Skeletal muscle satellite cell (primary cell): ENCODE results near the gene ZNF654.
"Not testable (repeated sequence)": the region's sequence is repeated elsewhere in the genome, so short reads cannot be mapped to it uniquely, and the experiment has no call there.

ENCODE experiments used
- H3K27me3 ChIP-seq: 2 replicates; pipeline ENCODE4 v1.7.0; 2013; ENCODE audit warnings: low read length; ENCODE audit not compliant: control insufficient read depth, insufficient read depth
- H3K36me3 ChIP-seq: 2 replicates; pipeline ENCODE4 v1.7.0; 2013; ENCODE audit warnings: mild to moderate bottlenecking, control low read depth, low read length; ENCODE audit not compliant: insufficient read depth
- H3K4me1 ChIP-seq: 2 replicates; pipeline ENCODE4 v1.7.0; 2013; ENCODE audit warnings: low read length; ENCODE audit not compliant: control insufficient read depth, insufficient read depth
- H3K4me2 ChIP-seq: 2 replicates; pipeline ENCODE4 v1.7.0; 2013; ENCODE audit warnings: mild to moderate bottlenecking, low read length
- H3K4me3 ChIP-seq: 2 replicates; pipeline ENCODE4 v1.7.0; 2013; ENCODE audit warnings: low read length
- H3K9ac ChIP-seq: 2 replicates; pipeline ENCODE4 v1.7.0; 2013; ENCODE audit warnings: mild to moderate bottlenecking, low read depth, low read length, moderate library complexity
- H3K9me3 ChIP-seq: replicated peaks from 2 replicates; pipeline ENCODE4 v1.7.0; 2013; ENCODE audit warnings: mild to moderate bottlenecking, control low read depth, low read length

ZNF654 gene

GRCh38 chr3:88113311-88114162, 54.5 kb downstream of the ZNF654 start:
- no peaks in the 10 kb centered on the region for H3K27me3 ChIP-seq
- no peaks in the 10 kb centered on the region for H3K9me3 ChIP-seq
- H3K4me3 ChIP-seq = no peak overlapping the region
- peaks cover 17% of the 10 kb centered on the region for H3K36me3 ChIP-seq
- H3K4me2 ChIP-seq = peak overlapping the region; percentile 7
- H3K4me1 ChIP-seq = peaks cover 3% of the 10 kb centered on the region
- H3K9ac ChIP-seq = no peak overlapping the region

- no peak overlapping the region for H3K9ac ChIP-seq
- no peak overlapping the region for H3K4me3 ChIP-seq
- H3K27me3 ChIP-seq = no peaks in the 10 kb centered on the region
- no peaks in the 10 kb centered on the region for H3K9me3 ChIP-seq
- H3K4me2 ChIP-seq = no peak overlapping the region
- H3K36me3 ChIP-seq = peaks cover 17% of the 10 kb centered on the region
- peaks cover 3% of the 10 kb centered on the region for H3K4me1 ChIP-seq
Measured at GRCh38 chr3:88114878-88115549, 56.0 kb downstream of the ZNF654 start.

- no peaks in the 10 kb centered on the region for H3K27me3 ChIP-seq
- H3K4me1 ChIP-seq = peaks cover 3% of the 10 kb centered on the region
- no peak overlapping the region for H3K9ac ChIP-seq
- H3K36me3 ChIP-seq = peaks cover 17% of the 10 kb centered on the region
- H3K4me2 ChIP-seq = no peak overlapping the region
- no peak overlapping the region for H3K4me3 ChIP-seq
- no peaks in the 10 kb centered on the region for H3K9me3 ChIP-seq
Measured at GRCh38 chr3:88117683-88118082, 58.6 kb downstream of the ZNF654 start.

- not testable (repeated sequence) for H3K4me2 ChIP-seq, H3K9me3 ChIP-seq, H3K9ac ChIP-seq, H3K4me3 ChIP-seq, H3K4me1 ChIP-seq, H3K27me3 ChIP-seq
- H3K36me3 ChIP-seq = peaks cover 17% of the 10 kb centered on the region
Measured at GRCh38 chr3:88118603-88119002, 59.5 kb downstream of the ZNF654 start.

GRCh38 chr3:88123526-88123925, 64.5 kb downstream of the ZNF654 start:
- no peaks in the 10 kb centered on the region for H3K9me3 ChIP-seq
- H3K9ac ChIP-seq = no peak overlapping the region
- no peaks in the 10 kb centered on the region for H3K27me3 ChIP-seq
- no peak overlapping the region for H3K4me3 ChIP-seq
- H3K36me3 ChIP-seq = no peaks in the 10 kb centered on the region
- H3K4me2 ChIP-seq = no peak overlapping the region
- no peaks in the 10 kb centered on the region for H3K4me1 ChIP-seq

GRCh38 chr3:88131695-88132094, 72.6 kb downstream of the ZNF654 start:
- Histone ChIP-seq H3K4me3 (no peak overlapping the region), H3K27me3 (no peaks in the 10 kb centered on the region), H3K9ac (no peak overlapping the region), H3K4me1 (peaks cover 17% of the 10 kb centered on the region), H3K36me3 (peaks cover 12% of the 10 kb centered on the region), H3K9me3 (no peaks in the 10 kb centered on the region), H3K4me2 (no peak overlapping the region)

GRCh38 chr3:88132894-88133293, 73.8 kb downstream of the ZNF654 start:
- peaks cover 20% of the 10 kb centered on the region for H3K36me3 ChIP-seq
- H3K4me1 ChIP-seq = peaks cover 22% of the 10 kb centered on the region
- no peak overlapping the region for H3K9ac ChIP-seq
- H3K4me2 ChIP-seq = no peak overlapping the region
- H3K27me3 ChIP-seq = no peaks in the 10 kb centered on the region
- H3K4me3 ChIP-seq = no peak overlapping the region
- no peaks in the 10 kb centered on the region for H3K9me3 ChIP-seq

- no peaks in the 10 kb centered on the region for H3K27me3 ChIP-seq
- no peaks in the 10 kb centered on the region for H3K9me3 ChIP-seq
- H3K36me3 ChIP-seq = peaks cover 22% of the 10 kb centered on the region
- peaks cover 24% of the 10 kb centered on the region for H3K4me1 ChIP-seq
- H3K4me3 ChIP-seq = no peak overlapping the region
- no peak overlapping the region for H3K4me2 ChIP-seq
- no peak overlapping the region for H3K9ac ChIP-seq
Measured at GRCh38 chr3:88133711-88134263, 74.7 kb downstream of the ZNF654 start.

- no peaks in the 10 kb centered on the region for H3K9me3 ChIP-seq
- no peak overlapping the region for H3K4me2 ChIP-seq
- H3K36me3 ChIP-seq = peaks cover 35% of the 10 kb centered on the region
- no peak overlapping the region for H3K4me3 ChIP-seq
- no peaks in the 10 kb centered on the region for H3K27me3 ChIP-seq
- H3K4me1 ChIP-seq = peaks cover 32% of the 10 kb centered on the region
- no peak overlapping the region for H3K9ac ChIP-seq
Measured at GRCh38 chr3:88137836-88138235, 78.8 kb downstream of the ZNF654 start.

- Histone ChIP-seq H3K36me3 (peaks cover 33% of the 10 kb centered on the region), H3K27me3 (no peaks in the 10 kb centered on the region), H3K4me2 (peak overlapping the region; percentile 77), H3K4me3 (peak overlapping the region; percentile 34), H3K9me3 (no peaks in the 10 kb centered on the region), H3K9ac (peak overlapping the region; percentile 76), H3K4me1 (peaks cover 38% of the 10 kb centered on the region)
Measured at GRCh38 chr3:88141458-88142083, 82.5 kb downstream of the ZNF654 start.

GRCh38 chr3:88142094-88142624, 83.1 kb downstream of the ZNF654 start:
- H3K4me2 ChIP-seq = peak overlapping the region; percentile 77
- H3K36me3 ChIP-seq = peaks cover 28% of the 10 kb centered on the region
- H3K27me3 ChIP-seq = no peaks in the 10 kb centered on the region
- H3K4me3 ChIP-seq = peak overlapping the region; percentile 34
- peak overlapping the region; percentile 76 for H3K9ac ChIP-seq
- peaks cover 38% of the 10 kb centered on the region for H3K4me1 ChIP-seq
- no peaks in the 10 kb centered on the region for H3K9me3 ChIP-seq
